H1 (cell line): Measurements from ENCODE around the gene DHRS2. TPM values are rescaled to one million over a fixed set of nuclear protein-coding genes. Genes with fewer than 3 reads are reported as not detected.

ENCODE experiments used
- polyA plus RNA-seq, 7 experiments: library from polyadenylated mRNA; depleted of rRNA in 3 of 7; stranded (reverse) in 5 of 7; unstranded in 2 of 7; fragments of >200 nt in 5 of 7; fragments of 200-250 nt in 2 of 7; gene quantifications; 1 replicate in 5 of 7; 2 replicates in 1 of 7; 4 replicates in 1 of 7; pipeline versions ENCODE4 v1.2.1 to v1.2.3, GENCODE V29; 2011 to 2013; ENCODE audit warnings: missing spikeins in 2 of 7, mixed read lengths in 2 of 7
- total RNA-seq: library from RNA; stranded (reverse); fragmentation: NEBNext Ultra II Directional; extraction: Animal tissue kit (Norgen Biotek cat#: 25700); gene quantifications from 2 replicates; pipeline ENCODE4 v1.2.1, GENCODE V29; 2021
- TF ChIP-seq, protein P1 (sequence below): IDR thresholded peaks from 2 replicates; pipeline ENCODE4 v1.6.1; 2012; ENCODE audit warnings: inconsistent platforms

DHRS2 gene
- total and polyA plus RNA-seq, 2 of the 8 experiments (the other 6 are each of a cell fraction or from before 2014, with no cell fraction given) = 1.1 to 3.5 TPM

DNA sequence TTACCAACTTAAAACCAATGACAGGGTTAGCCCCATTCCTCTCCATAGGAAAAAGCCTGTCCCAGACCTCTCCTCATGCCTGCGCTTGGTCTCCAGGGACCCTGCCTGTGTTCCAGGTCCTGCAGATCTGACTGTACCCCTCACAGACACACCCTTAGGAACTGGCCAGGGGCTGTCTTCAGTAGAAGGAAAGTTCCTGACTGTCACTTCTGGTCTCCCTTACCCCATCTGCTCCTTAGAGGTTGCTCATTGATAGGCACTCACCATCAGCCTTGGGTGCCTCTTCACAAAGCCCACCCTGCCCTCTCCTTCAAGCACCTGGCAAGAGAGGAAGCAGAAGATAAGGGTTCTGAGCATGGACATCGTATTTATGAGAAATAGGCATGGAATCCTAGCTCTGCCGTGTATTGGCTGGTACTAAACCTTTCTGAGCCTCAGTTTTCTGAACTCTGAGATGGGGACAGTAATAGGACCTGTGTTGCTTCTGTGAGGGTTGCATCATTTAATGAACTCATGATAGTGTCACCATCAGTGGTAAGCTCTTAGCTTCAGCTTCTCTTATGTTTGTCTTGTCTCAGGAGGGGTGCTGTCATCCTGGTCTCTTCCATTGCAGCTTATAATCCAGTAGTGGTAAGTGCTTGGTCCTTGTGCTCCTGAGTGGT is 7.5 kb downstream of the DHRS2 start (continued):
- TF ChIP-seq, protein P1, sequence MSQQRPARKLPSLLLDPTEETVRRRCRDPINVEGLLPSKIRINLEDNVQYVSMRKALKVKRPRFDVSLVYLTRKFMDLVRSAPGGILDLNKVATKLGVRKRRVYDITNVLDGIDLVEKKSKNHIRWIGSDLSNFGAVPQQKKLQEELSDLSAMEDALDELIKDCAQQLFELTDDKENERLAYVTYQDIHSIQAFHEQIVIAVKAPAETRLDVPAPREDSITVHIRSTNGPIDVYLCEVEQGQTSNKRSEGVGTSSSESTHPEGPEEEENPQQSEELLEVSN = no peak
- TF ChIP-seq, all 59 proteins: peak for 0
